ENCODE data around the gene TSPAN18.

DNA sequence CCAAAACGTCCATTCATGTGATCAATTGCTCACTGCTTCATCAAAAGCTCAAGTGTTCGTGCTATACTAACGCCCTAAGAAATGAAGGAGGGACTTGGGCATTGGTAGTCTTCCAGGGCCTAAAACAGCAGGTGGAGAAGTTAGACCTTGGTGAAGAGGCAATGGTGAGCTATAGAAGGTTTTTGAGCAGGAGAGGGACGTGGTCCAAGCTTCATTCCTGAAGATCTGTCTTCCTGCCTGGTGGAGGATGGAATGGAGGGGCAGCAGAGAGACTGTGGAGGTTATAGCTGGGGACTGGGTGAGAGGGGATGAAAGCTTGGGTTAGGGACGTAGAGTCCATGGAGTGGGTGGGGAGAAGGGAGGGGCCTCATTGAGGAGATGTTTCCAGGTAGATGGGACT, 126.2 kb downstream of the TSPAN18 start:
- TF ChIP-seq, protein P1, sequence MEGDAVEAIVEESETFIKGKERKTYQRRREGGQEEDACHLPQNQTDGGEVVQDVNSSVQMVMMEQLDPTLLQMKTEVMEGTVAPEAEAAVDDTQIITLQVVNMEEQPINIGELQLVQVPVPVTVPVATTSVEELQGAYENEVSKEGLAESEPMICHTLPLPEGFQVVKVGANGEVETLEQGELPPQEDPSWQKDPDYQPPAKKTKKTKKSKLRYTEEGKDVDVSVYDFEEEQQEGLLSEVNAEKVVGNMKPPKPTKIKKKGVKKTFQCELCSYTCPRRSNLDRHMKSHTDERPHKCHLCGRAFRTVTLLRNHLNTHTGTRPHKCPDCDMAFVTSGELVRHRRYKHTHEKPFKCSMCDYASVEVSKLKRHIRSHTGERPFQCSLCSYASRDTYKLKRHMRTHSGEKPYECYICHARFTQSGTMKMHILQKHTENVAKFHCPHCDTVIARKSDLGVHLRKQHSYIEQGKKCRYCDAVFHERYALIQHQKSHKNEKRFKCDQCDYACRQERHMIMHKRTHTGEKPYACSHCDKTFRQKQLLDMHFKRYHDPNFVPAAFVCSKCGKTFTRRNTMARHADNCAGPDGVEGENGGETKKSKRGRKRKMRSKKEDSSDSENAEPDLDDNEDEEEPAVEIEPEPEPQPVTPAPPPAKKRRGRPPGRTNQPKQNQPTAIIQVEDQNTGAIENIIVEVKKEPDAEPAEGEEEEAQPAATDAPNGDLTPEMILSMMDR (IDR thresholded peaks at IDR 0.05): no peak
- no peak for TF ChIP-seq POLR2A (IDR thresholded peaks at IDR 0.05)

All from gastroesophageal sphincter (tissue), 3 donors.